Measurements from ENCODE around the gene DNM3. TPM values are rescaled to one million over a fixed set of nuclear protein-coding genes. Genes with fewer than 3 reads are reported as not detected.
"Not testable (repeated sequence)": the region's sequence is repeated elsewhere in the genome, so short reads cannot be mapped to it uniquely, and the experiment has no call there.

Gene DNM3
- total and polyA plus RNA-seq, 5 donors from 2014 or later = 0.76 to 5.5 (median 1.6) TPM

DNA sequence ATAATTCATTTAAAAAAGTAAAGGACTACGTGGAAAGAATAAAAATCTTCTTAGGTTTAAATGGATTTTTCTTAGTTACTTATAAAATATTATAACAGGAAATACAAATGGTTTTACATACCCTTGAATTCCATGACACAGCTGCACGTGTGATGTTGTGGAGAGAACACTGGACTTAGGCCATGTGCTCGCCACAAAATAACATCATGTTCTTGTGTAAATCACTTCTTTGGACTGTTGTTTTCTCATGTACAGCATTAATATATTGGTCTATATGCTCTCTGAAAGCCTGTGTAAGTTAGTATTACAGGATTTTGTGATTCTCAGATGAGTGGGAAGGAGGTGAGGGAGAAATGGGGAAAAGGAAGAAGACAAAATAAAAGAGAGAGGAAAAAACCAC lies 228.2 kb downstream of the DNM3 start:
- H3K27ac Mint-ChIP-seq = no peak overlapping the region
- no peaks in the 10 kb centered on the region for H3K36me3 ChIP-seq (ENCODE audit: control insufficient read depth, insufficient read depth, low read length)
- H3K27me3 ChIP-seq (ENCODE audit: control insufficient read depth, insufficient read depth, low read length) = no peaks in the 10 kb centered on the region
- H3K4me1 Mint-ChIP-seq = no peaks in the 10 kb centered on the region
- no peak overlapping the region for H3K4me3 ChIP-seq (ENCODE audit: low read depth, low read length)
- no peaks in the 10 kb centered on the region for H3K4me1 ChIP-seq (ENCODE audit: control insufficient read depth, insufficient read depth, low read length, poor library complexity, severe bottlenecking)
- H3K27me3 Mint-ChIP-seq = no peaks in the 10 kb centered on the region
- H3K4me3 Mint-ChIP-seq = no peak overlapping the region
- DNase-seq (no peak), ATAC-seq (ENCODE audit: low read depth in 2 of 2) (no peak)
- H3K36me3 Mint-ChIP-seq = no peaks in the 10 kb centered on the region
- H3K9me3 ChIP-seq (ENCODE audit: control insufficient read depth in 2 of 2, low read length in 2 of 2) = no peaks in the 10 kb centered on the region
- H3K27ac ChIP-seq (ENCODE audit: insufficient read depth, low read length, poor library complexity, severe bottlenecking) = no peak overlapping the region
- H3K9me3 Mint-ChIP-seq = peaks cover 0 to 1% (median 0%) of the 10 kb centered on the region in 7 donors

DNA sequence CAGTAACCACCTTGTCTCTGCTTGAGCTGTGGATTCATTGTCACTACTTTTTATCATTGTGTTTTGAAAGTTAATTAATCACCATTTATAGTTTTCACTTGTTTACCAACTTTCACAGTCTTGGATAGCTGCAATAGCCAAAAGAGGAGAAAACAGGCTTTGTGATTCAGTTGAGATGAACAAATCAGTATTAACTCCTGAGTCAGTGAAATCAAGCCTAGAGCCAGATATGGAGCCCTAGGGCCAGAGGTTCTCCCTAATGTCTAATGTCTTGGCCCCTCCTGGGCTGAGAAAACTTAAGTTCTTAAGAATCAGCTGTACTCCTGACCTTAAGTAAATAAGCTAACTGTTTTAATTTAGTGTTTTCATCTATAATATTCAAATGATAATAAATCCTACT lies 228.8 kb downstream of the DNM3 start:
- Mint-ChIP-seq H3K4me1 (no peaks in the 10 kb centered on the region), H3K4me3 (no peak overlapping the region), H3K9me3 (peaks cover 0 to 1% (median 0%) of the 10 kb centered on the region in 7 donors), H3K27ac (no peak overlapping the region), H3K27me3 (no peaks in the 10 kb centered on the region), H3K36me3 (no peaks in the 10 kb centered on the region)
- Histone ChIP-seq H3K9me3 (ENCODE audit: control insufficient read depth in 2 of 2, low read length in 2 of 2) (no peaks in the 10 kb centered on the region), H3K4me1 (ENCODE audit: control insufficient read depth, insufficient read depth, low read length, poor library complexity, severe bottlenecking) (no peaks in the 10 kb centered on the region), H3K27ac (ENCODE audit: insufficient read depth, low read length, poor library complexity, severe bottlenecking) (no peak overlapping the region), H3K4me3 (ENCODE audit: low read depth, low read length) (no peak overlapping the region), H3K36me3 (ENCODE audit: control insufficient read depth, insufficient read depth, low read length) (no peaks in the 10 kb centered on the region), H3K27me3 (ENCODE audit: control insufficient read depth, insufficient read depth, low read length) (no peaks in the 10 kb centered on the region)
- no peak for ATAC-seq (ENCODE audit: low read depth in 2 of 2)
- no peak for DNase-seq

DNA sequence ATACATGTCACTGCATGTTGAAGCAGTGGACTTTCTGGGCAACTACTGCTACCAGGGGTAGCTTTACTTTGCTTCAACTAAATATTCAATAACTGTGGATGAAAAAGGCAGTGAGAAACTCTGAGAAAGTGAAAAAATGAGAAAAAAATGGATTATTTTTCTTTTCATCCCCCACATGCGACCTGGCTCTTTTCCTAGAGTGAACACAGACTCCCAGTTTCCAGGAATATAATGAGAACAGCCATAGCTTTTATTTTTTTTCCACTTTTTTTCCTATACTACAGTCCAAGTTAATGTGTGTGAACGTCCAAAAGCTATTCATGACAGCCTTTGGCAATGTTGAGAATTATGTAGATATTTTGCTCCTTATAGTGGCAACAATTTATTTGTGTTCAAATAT lies 230.4 kb downstream of the DNM3 start:
- H3K36me3 ChIP-seq (ENCODE audit: control insufficient read depth, insufficient read depth, low read length) = no peaks in the 10 kb centered on the region
- peaks cover 0 to 2% (median 0%) of the 10 kb centered on the region in 7 donors for H3K9me3 Mint-ChIP-seq
- H3K27ac ChIP-seq (ENCODE audit: insufficient read depth, low read length, poor library complexity, severe bottlenecking) = no peak overlapping the region
- no peak for DNase-seq
- no peak overlapping the region for H3K4me3 ChIP-seq (ENCODE audit: low read depth, low read length)
- H3K4me1 ChIP-seq (ENCODE audit: control insufficient read depth, insufficient read depth, low read length, poor library complexity, severe bottlenecking) = no peaks in the 10 kb centered on the region
- H3K27ac Mint-ChIP-seq = no peak overlapping the region
- no peaks in the 10 kb centered on the region for H3K4me1 Mint-ChIP-seq
- H3K9me3 ChIP-seq (ENCODE audit: control insufficient read depth in 2 of 2, low read length in 2 of 2) = no peaks in the 10 kb centered on the region
- ATAC-seq (ENCODE audit: low read depth in 2 of 2) = no peak
- H3K27me3 Mint-ChIP-seq = peaks cover 4% of the 10 kb centered on the region
- H3K27me3 ChIP-seq (ENCODE audit: control insufficient read depth, insufficient read depth, low read length) = no peaks in the 10 kb centered on the region
- H3K4me3 Mint-ChIP-seq = no peak overlapping the region
- no peaks in the 10 kb centered on the region for H3K36me3 Mint-ChIP-seq

DNA sequence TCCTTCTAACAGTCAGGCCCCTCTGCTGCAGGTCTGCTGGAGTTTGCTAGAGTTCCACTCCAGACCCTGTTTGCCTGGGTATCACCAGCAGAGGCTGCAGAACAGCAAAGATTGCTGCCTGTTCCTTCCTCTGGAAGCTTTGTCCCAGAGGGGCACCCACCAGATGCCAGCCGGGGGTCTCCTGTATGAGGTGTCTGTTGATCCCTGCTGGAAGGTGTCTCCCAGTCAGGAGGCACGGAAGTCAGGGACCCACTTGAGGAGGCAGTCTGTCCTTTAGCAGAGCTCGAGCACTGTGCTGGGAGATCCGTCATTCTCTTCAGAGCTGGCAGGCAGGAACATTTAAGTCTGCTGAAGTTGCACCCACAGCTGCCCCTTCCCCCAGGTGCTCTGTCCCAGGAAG lies 238.6 kb downstream of the DNM3 start:
- not testable (repeated sequence) for H3K4me3 Mint-ChIP-seq

DNA sequence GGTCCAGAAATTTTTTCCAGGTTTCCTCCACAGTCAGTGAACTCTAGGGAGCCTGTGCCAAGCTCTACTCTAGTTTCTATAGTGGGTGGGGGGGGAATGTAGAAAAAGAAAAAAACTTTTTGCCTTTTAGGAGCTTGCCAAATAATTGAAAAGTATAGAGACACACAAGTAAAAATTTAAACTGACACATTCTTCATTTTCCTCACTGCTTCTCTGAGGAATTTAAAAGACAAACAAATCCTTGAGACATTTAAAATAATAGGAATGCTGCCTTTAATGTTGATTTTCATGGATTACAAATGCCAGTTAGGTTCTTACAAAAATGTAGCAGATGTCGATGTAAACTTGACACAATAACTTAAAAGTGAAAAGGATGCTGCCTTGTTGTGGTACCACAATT lies 241.9 kb downstream of the DNM3 start:
- Histone ChIP-seq H3K9me3 (ENCODE audit: control insufficient read depth in 2 of 2, low read length in 2 of 2) (peaks cover 0 to 2% of the 10 kb centered on the region in 2 experiments), H3K4me1 (ENCODE audit: control insufficient read depth, insufficient read depth, low read length, poor library complexity, severe bottlenecking) (no peaks in the 10 kb centered on the region), H3K4me3 (ENCODE audit: low read depth, low read length) (no peak overlapping the region), H3K27me3 (ENCODE audit: control insufficient read depth, insufficient read depth, low read length) (no peaks in the 10 kb centered on the region), H3K36me3 (ENCODE audit: control insufficient read depth, insufficient read depth, low read length) (no peaks in the 10 kb centered on the region), H3K27ac (ENCODE audit: insufficient read depth, low read length, poor library complexity, severe bottlenecking) (no peak overlapping the region)
- Mint-ChIP-seq H3K27me3 (peaks cover 4% of the 10 kb centered on the region), H3K36me3 (peaks cover 4% of the 10 kb centered on the region), H3K27ac (no peak overlapping the region), H3K4me1 (no peaks in the 10 kb centered on the region), H3K9me3 (peaks cover 0 to 4% (median 0%) of the 10 kb centered on the region in 7 donors), H3K4me3 (no peak overlapping the region)
- DNase-seq (no peak), ATAC-seq (ENCODE audit: low read depth in 2 of 2) (no peak)

More for the DNA sequence above, 238.6 kb downstream of the DNM3 start:
- not testable (repeated sequence) for H3K36me3 Mint-ChIP-seq; H3K4me3 ChIP-seq (ENCODE audit: low read depth, low read length); H3K27ac Mint-ChIP-seq; H3K36me3 ChIP-seq (ENCODE audit: control insufficient read depth, insufficient read depth, low read length); H3K9me3 Mint-ChIP-seq; H3K9me3 ChIP-seq (ENCODE audit: control insufficient read depth in 2 of 2, low read length in 2 of 2); DNase-seq; H3K4me1 ChIP-seq (ENCODE audit: control insufficient read depth, insufficient read depth, low read length, poor library complexity, severe bottlenecking); H3K27ac ChIP-seq (ENCODE audit: insufficient read depth, low read length, poor library complexity, severe bottlenecking); H3K27me3 Mint-ChIP-seq; H3K4me1 Mint-ChIP-seq; H3K27me3 ChIP-seq (ENCODE audit: control insufficient read depth, insufficient read depth, low read length); ATAC-seq (ENCODE audit: low read depth in 2 of 2)

DNA sequence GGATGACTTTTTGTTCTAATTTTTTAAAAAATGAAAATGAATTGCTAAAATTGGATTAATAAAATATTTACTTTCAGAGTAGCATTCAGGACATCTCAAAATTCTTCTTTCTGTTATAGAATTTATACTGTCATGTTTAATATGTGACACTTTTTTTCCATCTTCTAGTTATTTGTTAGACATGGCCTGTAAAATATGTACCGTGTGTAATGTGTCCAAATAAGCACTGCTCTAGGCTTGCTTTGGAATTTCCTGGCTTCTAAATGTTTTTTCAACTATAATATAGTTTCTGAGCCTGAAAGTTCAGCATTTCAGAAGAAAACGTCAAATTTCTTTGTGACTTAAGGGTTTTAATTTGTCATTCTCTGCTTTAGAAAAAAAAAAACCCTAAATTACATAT lies 243.6 kb downstream of the DNM3 start:
- Histone ChIP-seq H3K27me3 (ENCODE audit: control insufficient read depth, insufficient read depth, low read length) (no peaks in the 10 kb centered on the region), H3K27ac (ENCODE audit: insufficient read depth, low read length, poor library complexity, severe bottlenecking) (no peak overlapping the region), H3K4me3 (ENCODE audit: low read depth, low read length) (no peak overlapping the region), H3K9me3 (ENCODE audit: control insufficient read depth in 2 of 2, low read length in 2 of 2) (peaks cover 0 to 2% of the 10 kb centered on the region in 2 experiments), H3K36me3 (ENCODE audit: control insufficient read depth, insufficient read depth, low read length) (no peaks in the 10 kb centered on the region), H3K4me1 (ENCODE audit: control insufficient read depth, insufficient read depth, low read length, poor library complexity, severe bottlenecking) (no peaks in the 10 kb centered on the region)
- Mint-ChIP-seq H3K9me3 (peaks cover 0 to 4% (median 0%) of the 10 kb centered on the region in 7 donors), H3K4me1 (peaks cover 0 to 1% (median under 1%) of the 10 kb centered on the region in 4 donors), H3K27me3 (no peaks in the 10 kb centered on the region), H3K27ac (no peak overlapping the region), H3K4me3 (no peak overlapping the region), H3K36me3 (peaks cover 4% of the 10 kb centered on the region)
- ATAC-seq (ENCODE audit: low read depth in 2 of 2) = no peak
- DNase-seq = no peak

DNA sequence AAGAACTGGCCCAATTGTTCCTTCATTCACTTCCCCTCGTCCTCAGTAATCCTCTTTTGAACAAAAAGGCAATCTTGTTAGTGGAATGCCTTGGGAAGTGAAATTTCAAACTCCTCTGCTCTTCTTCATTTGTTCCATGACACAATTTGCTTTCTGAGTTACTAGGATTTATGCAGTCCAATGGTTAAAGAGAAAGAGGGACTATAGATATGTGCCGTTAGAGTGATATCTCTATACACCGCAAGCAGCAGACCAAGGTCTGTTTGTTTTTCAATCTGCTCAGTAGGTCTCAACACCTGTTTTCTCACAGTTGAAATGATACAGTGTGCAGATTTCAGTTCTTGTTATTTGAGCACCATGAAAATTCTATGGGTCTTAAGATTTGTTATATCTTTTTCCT lies 244.0 kb downstream of the DNM3 start:
- Histone ChIP-seq H3K27ac (ENCODE audit: insufficient read depth, low read length, poor library complexity, severe bottlenecking) (no peak overlapping the region), H3K27me3 (ENCODE audit: control insufficient read depth, insufficient read depth, low read length) (no peaks in the 10 kb centered on the region), H3K36me3 (ENCODE audit: control insufficient read depth, insufficient read depth, low read length) (no peaks in the 10 kb centered on the region), H3K4me3 (ENCODE audit: low read depth, low read length) (no peak overlapping the region), H3K9me3 (ENCODE audit: control insufficient read depth in 2 of 2, low read length in 2 of 2) (peaks cover 0 to under 1% of the 10 kb centered on the region in 2 experiments), H3K4me1 (ENCODE audit: control insufficient read depth, insufficient read depth, low read length, poor library complexity, severe bottlenecking) (no peaks in the 10 kb centered on the region)
- H3K4me1 Mint-ChIP-seq = peaks cover 2 to 5% (median 4%) of the 10 kb centered on the region in 4 donors
- DNase-seq = no peak
- no peaks in the 10 kb centered on the region for H3K27me3 Mint-ChIP-seq
- H3K36me3 Mint-ChIP-seq = peaks cover 4% of the 10 kb centered on the region
- no peak overlapping the region for H3K4me3 Mint-ChIP-seq
- no peak for ATAC-seq (ENCODE audit: low read depth in 2 of 2)
- H3K27ac Mint-ChIP-seq = no peak overlapping the region
- peaks cover 0 to 4% (median 0%) of the 10 kb centered on the region in 7 donors for H3K9me3 Mint-ChIP-seq

DNA sequence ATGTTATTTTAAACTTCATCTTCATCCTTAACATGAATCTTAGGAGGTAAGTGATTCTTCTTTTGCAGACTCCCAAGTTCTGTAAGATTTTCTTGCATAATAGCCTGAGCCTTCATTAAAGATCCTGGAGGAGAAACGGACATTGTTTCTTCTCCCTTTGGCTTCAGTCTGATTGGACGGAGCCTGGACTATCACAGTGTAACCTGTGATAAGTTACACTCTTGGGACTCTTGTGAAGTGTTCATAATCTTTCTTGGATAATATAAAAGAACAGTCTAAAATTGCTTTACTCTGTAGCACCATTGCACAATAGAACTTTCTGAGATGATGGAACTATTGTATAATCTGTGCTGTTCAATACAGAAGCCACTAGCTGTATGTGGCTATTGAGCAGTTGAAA lies 244.8 kb downstream of the DNM3 start:
- Mint-ChIP-seq H3K36me3 (peaks cover 4% of the 10 kb centered on the region), H3K27ac (no peak overlapping the region), H3K4me3 (no peak overlapping the region), H3K4me1 (peaks cover 2 to 7% (median 5%) of the 10 kb centered on the region in 4 donors), H3K9me3 (peaks cover 0 to 4% (median 0%) of the 10 kb centered on the region in 7 donors), H3K27me3 (no peaks in the 10 kb centered on the region)
- no peak overlapping the region for H3K4me3 ChIP-seq (ENCODE audit: low read depth, low read length)
- ATAC-seq (ENCODE audit: low read depth in 2 of 2) (no peak), DNase-seq (no peak)
- no peak overlapping the region for H3K27ac ChIP-seq (ENCODE audit: insufficient read depth, low read length, poor library complexity, severe bottlenecking)
- no peaks in the 10 kb centered on the region for H3K9me3 ChIP-seq (ENCODE audit: control insufficient read depth in 2 of 2, low read length in 2 of 2)
- H3K27me3 ChIP-seq (ENCODE audit: control insufficient read depth, insufficient read depth, low read length) = no peaks in the 10 kb centered on the region
- no peaks in the 10 kb centered on the region for H3K36me3 ChIP-seq (ENCODE audit: control insufficient read depth, insufficient read depth, low read length)
- H3K4me1 ChIP-seq (ENCODE audit: control insufficient read depth, insufficient read depth, low read length, poor library complexity, severe bottlenecking) = no peaks in the 10 kb centered on the region
